Endometrial microvascular endothelial cells (primary cell): ENCODE data around the gene INPP5E. TPM values are rescaled to one million over a fixed set of nuclear protein-coding genes. Genes with fewer than 3 reads are reported as not detected.
"Not testable (repeated sequence)": the region's sequence is repeated elsewhere in the genome, so short reads cannot be mapped to it uniquely, and the experiment has no call there.

Experiments used
- in situ Hi-C: cut with HindIII; loops from 2 replicates; pipeline ENCODE4 v1.10.0; 2017; ENCODE audit warnings: low sequenced_read_pairs, low pct_unique_long_range_greater_than_20kb; ENCODE audit errors: inconsistent ontology term
- total RNA-seq: library from RNA; depleted of rRNA; stranded (reverse); fragments of >200 nt; gene quantifications from one replicate; pipeline ENCODE4 v1.2.3, GENCODE V29; 2015; ENCODE audit errors: inconsistent ontology term

The INPP5E gene
- total RNA-seq, 1 donor from 2014 or later: 12.0 TPM

- in situ Hi-C loops: no loop called here
These were observed 5.6 kb downstream of the INPP5E start for GRCh38 chr9:136433849-136434579.

GRCh38 chr9:136433043-136433715 lies 6.5 kb downstream of the INPP5E start:
- in situ Hi-C loops: no loop called here

- in situ Hi-C loops: no loop called here
These were observed 7.1 kb downstream of the INPP5E start for GRCh38 chr9:136432591-136432990.

- in situ Hi-C loops: no loop called here
These were observed 7.8 kb downstream of the INPP5E start for GRCh38 chr9:136431782-136432350.

GRCh38 chr9:136430588-136431234 lies 8.9 kb downstream of the INPP5E start:
- in situ Hi-C loops: no loop called here

- in situ Hi-C loops: no loop called here
These were observed 9.8 kb downstream of the INPP5E start for GRCh38 chr9:136429683-136430491.

GRCh38 chr9:136429075-136429628 lies 10.5 kb downstream of the INPP5E start:
- in situ Hi-C loops: no loop called here

- in situ Hi-C loops: no loop called here
These were observed 12.9 kb downstream of the INPP5E start for GRCh38 chr9:136426787-136427186.

- in situ Hi-C loops: not testable (repeated sequence)
These were observed 14.3 kb downstream of the INPP5E start for GRCh38 chr9:136425367-136425766.

- in situ Hi-C loops: no loop called here
These were observed 14.8 kb downstream of the INPP5E start for GRCh38 chr9:136424750-136425362.

GRCh38 chr9:136423432-136424146 lies 16.1 kb downstream of the INPP5E start:
- in situ Hi-C loops: no loop called here

GRCh38 chr9:136422876-136423275 lies 16.8 kb downstream of the INPP5E start:
- in situ Hi-C loops: no loop called here

- in situ Hi-C loops: no loop called here
These were observed 17.9 kb downstream of the INPP5E start for GRCh38 chr9:136421791-136422190.

- in situ Hi-C loops: no loop called here
These were observed 20.6 kb downstream of the INPP5E start for GRCh38 chr9:136419092-136419420.

- in situ Hi-C loops: no loop called here
These were observed 21.2 kb downstream of the INPP5E start for GRCh38 chr9:136418182-136419091.

- in situ Hi-C loops: no loop called here
These were observed 22.7 kb downstream of the INPP5E start for GRCh38 chr9:136416914-136417313.

- in situ Hi-C loops: no loop called here
These were observed 23.2 kb downstream of the INPP5E start for GRCh38 chr9:136416427-136416826.
